CD4-positive, alpha-beta memory T cell (primary cell): ENCODE measurements around the gene MEIOC. TPM values are rescaled to one million over a fixed set of nuclear protein-coding genes. Genes with fewer than 3 reads are reported as not detected.

Experiments
- CTCF ChIA-PET: fragments of 350-600 bp; sonication (Branson Sonifier 250); formaldehyde crosslinking; loops from one replicate; lab custom pipeline; 2021; ENCODE audit warnings: inconsistent platforms; ENCODE audit not compliant: partially characterized antibody; lab: Charles Lee
- POLR2A ChIA-PET: fragments of 350-600 bp; sonication (Branson Sonifier 250); formaldehyde crosslinking; loops from one replicate; lab custom pipeline; 2021; ENCODE audit not compliant: partially characterized antibody; lab: Charles Lee
- DNase-seq, 5 donors: peaks; one replicate each; pipeline versions ENCODE4 v3.0.0 to v3.0.0-alpha.2; 2020 to 2022; ENCODE audit warnings: mixed read lengths in 1 of 5
- H3K27ac ChIP-seq: one replicate; pipeline ENCODE4 v1.7.0; 2013; ENCODE audit warnings: low read depth, low read length
- H3K27me3 ChIP-seq: 2 replicates; pipeline ENCODE4 v1.7.0; 2013; ENCODE audit warnings: mild to moderate bottlenecking, low read length, moderate library complexity; ENCODE audit not compliant: insufficient read depth
- H3K36me3 ChIP-seq: 2 replicates; pipeline ENCODE4 v1.7.0; 2013; ENCODE audit warnings: mild to moderate bottlenecking, low read length, moderate library complexity; ENCODE audit not compliant: insufficient read depth
- H3K4me1 ChIP-seq: 2 replicates; pipeline ENCODE4 v1.7.0; 2013; ENCODE audit warnings: mild to moderate bottlenecking, low read length, moderate library complexity; ENCODE audit not compliant: insufficient read depth
- H3K4me3 ChIP-seq, 2 donors: one replicate each; pipeline ENCODE4 v1.7.0; 2013; ENCODE audit warnings: low read length in 2 of 2, mild to moderate bottlenecking in 1 of 2
- H3K9me3 ChIP-seq, 2 donors: one replicate each; pipeline ENCODE4 v1.7.0; 2013; ENCODE audit warnings: low read length in 2 of 2, control low read depth in 1 of 2; ENCODE audit not compliant: control insufficient read depth in 1 of 2
- H3K27ac Mint-ChIP-seq, 7 donors: one replicate each; pipeline ENCODE4 v1.8.0; 2020 to 2021; ENCODE audit warnings: mixed read lengths in 7 of 7, mild to moderate bottlenecking in 6 of 7, inconsistent platforms in 3 of 7, moderate library complexity in 3 of 7
- H3K27me3 Mint-ChIP-seq, 2 donors: one replicate each; pipeline ENCODE4 v1.8.0; 2020 to 2021; ENCODE audit warnings: mixed read lengths in 2 of 2
- H3K36me3 Mint-ChIP-seq, 2 donors: one replicate each; pipeline ENCODE4 v1.8.0; 2020 to 2021; ENCODE audit warnings: mixed read lengths in 2 of 2, inconsistent platforms in 1 of 2, mild to moderate bottlenecking in 1 of 2
- H3K4me1 Mint-ChIP-seq, 4 donors: one replicate each; pipeline ENCODE4 v1.8.0; 2020 to 2021; ENCODE audit warnings: mixed read lengths in 4 of 4, mild to moderate bottlenecking in 1 of 4
- H3K4me3 Mint-ChIP-seq, 8 donors: one replicate each; pipeline ENCODE4 v1.8.0; 2020 to 2021; ENCODE audit warnings: mixed read lengths in 8 of 8, mild to moderate bottlenecking in 7 of 8, moderate library complexity in 6 of 8, inconsistent platforms in 3 of 8
- H3K9me3 Mint-ChIP-seq, 8 donors: one replicate each; pipeline ENCODE4 v1.8.0; 2020 to 2021; ENCODE audit warnings: mixed read lengths in 8 of 8, mild to moderate bottlenecking in 5 of 8, inconsistent platforms in 3 of 8, moderate library complexity in 1 of 8
- intact Hi-C: fragments of 100-400 bp; cut with micrococcal nuclease; formaldehyde crosslinking; loops from one replicate; pipeline ENCODE4 v1.15.1; 2023
- polyA plus RNA-seq, 2 donors: library from polyadenylated mRNA; unstranded; fragments of 300-500 nt; fragmentation: Illumina TruSeq; gene quantifications; one replicate each; pipeline ENCODE4 v1.2.3, GENCODE V29; 2021
- total RNA-seq, 2 experiments: library from RNA; stranded (reverse); gene quantifications; one replicate each; pipeline ENCODE4 v1.2.3, GENCODE V29; 2021

Gene MEIOC
- total and polyA plus RNA-seq, 4 experiments from 2014 or later, result 0.21 to 0.31 TPM; not detected in 2

DNA sequence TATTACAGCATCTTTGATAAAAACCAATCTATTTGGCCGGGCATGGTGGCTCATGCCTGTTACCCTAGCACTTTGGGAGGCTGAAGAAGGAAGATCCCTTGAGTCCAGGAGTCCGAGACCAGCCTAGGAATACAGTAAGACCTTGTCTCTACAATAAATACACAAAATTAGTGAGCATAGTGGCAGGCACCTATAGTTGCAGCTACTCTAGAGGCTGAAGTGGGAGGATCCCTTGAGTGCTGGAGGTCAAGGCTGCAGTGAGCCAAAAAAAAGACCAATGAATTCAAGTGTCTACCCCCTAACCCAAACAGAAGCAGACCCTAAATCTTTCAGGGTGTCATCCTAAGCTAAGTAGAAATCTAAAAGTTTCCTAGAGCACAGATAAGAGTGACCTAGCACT, 7.3 kb upstream of the MEIOC start:
- Mint-ChIP-seq H3K4me1 (no peaks in the 10 kb centered on the region), H3K27me3 (peaks cover 22 to 34% of the 10 kb centered on the region in 2 donors), H3K9me3 (peaks cover 0 to 2% (median 0%) of the 10 kb centered on the region in 8 donors), H3K27ac (no peak overlapping the region), H3K36me3 (no peaks in the 10 kb centered on the region), H3K4me3 (no peak overlapping the region)
- intact Hi-C loops, result no loop called here
- H3K9me3 ChIP-seq, result no peaks in the 10 kb centered on the region
- no peak overlapping the region for H3K27ac ChIP-seq
- no peaks in the 10 kb centered on the region for H3K27me3 ChIP-seq
- no peaks in the 10 kb centered on the region for H3K36me3 ChIP-seq
- no peaks in the 10 kb centered on the region for H3K4me1 ChIP-seq
- DNase-seq, result no peak
- no peak overlapping the region for H3K4me3 ChIP-seq
- ChIA-PET CTCF (no interaction called here), POLR2A (no interaction called here)

DNA sequence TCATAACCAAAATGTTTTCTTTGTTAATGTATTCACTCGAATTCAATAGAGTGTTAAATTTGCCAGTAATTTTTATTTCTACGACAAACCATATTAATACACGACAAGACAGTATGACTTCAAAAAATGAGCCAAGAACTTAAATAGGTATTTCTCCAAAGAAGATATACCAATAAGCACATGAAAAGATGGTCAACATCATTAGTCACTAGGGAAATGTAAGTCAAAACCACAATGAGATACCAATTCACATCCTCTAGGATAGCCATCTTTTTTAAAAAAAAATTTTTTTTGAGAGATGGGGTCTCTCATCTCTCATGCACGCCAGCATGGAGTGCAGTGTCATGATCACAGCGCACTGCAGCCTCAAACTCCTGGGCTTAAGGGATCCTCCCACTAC, 5.0 kb upstream of the MEIOC start:
- intact Hi-C loops, result no loop called here
- H3K27me3 Mint-ChIP-seq, result peaks cover 29 to 34% of the 10 kb centered on the region in 2 donors
- no peak overlapping the region for H3K27ac ChIP-seq
- H3K27ac Mint-ChIP-seq, result no peak overlapping the region
- no peaks in the 10 kb centered on the region for H3K36me3 Mint-ChIP-seq
- no peak overlapping the region for H3K4me3 Mint-ChIP-seq
- peaks cover 0 to 5% (median 2%) of the 10 kb centered on the region in 4 donors for H3K4me1 Mint-ChIP-seq
- H3K4me3 ChIP-seq, result no peak overlapping the region
- H3K27me3 ChIP-seq, result no peaks in the 10 kb centered on the region
- H3K4me1 ChIP-seq, result no peaks in the 10 kb centered on the region
- POLR2A ChIA-PET, result no interaction called here
- CTCF ChIA-PET, result no interaction called here
- H3K36me3 ChIP-seq, result no peaks in the 10 kb centered on the region
- peaks cover 0 to 2% (median 0%) of the 10 kb centered on the region in 8 donors for H3K9me3 Mint-ChIP-seq
- H3K9me3 ChIP-seq, result no peaks in the 10 kb centered on the region
- no peak for DNase-seq

GRCh38 chr17:44652727-44653126, 3.5 kb upstream of the MEIOC start:
- Histone ChIP-seq H3K9me3 (no peaks in the 10 kb centered on the region), H3K36me3 (no peaks in the 10 kb centered on the region), H3K27me3 (no peaks in the 10 kb centered on the region), H3K4me1 (no peaks in the 10 kb centered on the region), H3K4me3 (no peak overlapping the region), H3K27ac (no peak overlapping the region)
- H3K27ac Mint-ChIP-seq, result no peak overlapping the region
- peaks cover 2 to 12% (median 5%) of the 10 kb centered on the region in 4 donors for H3K4me1 Mint-ChIP-seq
- H3K27me3 Mint-ChIP-seq, result peaks cover 30 to 35% of the 10 kb centered on the region in 2 donors
- peaks cover 0 to 4% (median under 1%) of the 10 kb centered on the region in 8 donors for H3K9me3 Mint-ChIP-seq
- peaks cover 0 to 2% of the 10 kb centered on the region in 2 donors for H3K36me3 Mint-ChIP-seq
- DNase-seq, result no peak
- CTCF ChIA-PET, result no interaction called here
- POLR2A ChIA-PET, result no interaction called here
- intact Hi-C loops, result no loop called here
- H3K4me3 Mint-ChIP-seq, result no peak overlapping the region

- Mint-ChIP-seq H3K27ac (no peak overlapping the region), H3K36me3 (peaks cover 0 to 2% of the 10 kb centered on the region in 2 donors), H3K4me1 (peaks cover 2 to 12% (median 5%) of the 10 kb centered on the region in 4 donors), H3K9me3 (peaks cover 0 to 4% (median under 1%) of the 10 kb centered on the region in 8 donors), H3K27me3 (peaks cover 29 to 31% of the 10 kb centered on the region in 2 donors), H3K4me3 (no peak overlapping the region)
- CTCF ChIA-PET, result no interaction called here
- POLR2A ChIA-PET, result no interaction called here
- H3K27ac ChIP-seq, result no peak overlapping the region
- no peak for DNase-seq
- no peaks in the 10 kb centered on the region for H3K36me3 ChIP-seq
- intact Hi-C loops, result no loop called here
- H3K4me3 ChIP-seq, result no peak overlapping the region
- H3K27me3 ChIP-seq, result no peaks in the 10 kb centered on the region
- no peaks in the 10 kb centered on the region for H3K4me1 ChIP-seq
- no peaks in the 10 kb centered on the region for H3K9me3 ChIP-seq
These were observed 2.9 kb upstream of the MEIOC start for GRCh38 chr17:44653384-44653783.

- no peaks in the 10 kb centered on the region for H3K9me3 ChIP-seq
- H3K36me3 Mint-ChIP-seq, result peaks cover 0 to 2% of the 10 kb centered on the region in 2 donors
- H3K4me3 Mint-ChIP-seq, result no peak overlapping the region
- H3K27ac Mint-ChIP-seq, result peak overlapping the region in 1 of 7 donors; percentile 55
- no peaks in the 10 kb centered on the region for H3K36me3 ChIP-seq
- H3K4me3 ChIP-seq, result no peak overlapping the region
- H3K4me1 ChIP-seq, result no peaks in the 10 kb centered on the region
- peaks cover 0 to 4% (median under 1%) of the 10 kb centered on the region in 8 donors for H3K9me3 Mint-ChIP-seq
- H3K4me1 Mint-ChIP-seq, result peaks cover 2 to 12% (median 5%) of the 10 kb centered on the region in 4 donors
- ChIA-PET CTCF (no interaction called here), POLR2A (no interaction called here)
- intact Hi-C loops, result no loop called here
- no peaks in the 10 kb centered on the region for H3K27me3 ChIP-seq
- H3K27me3 Mint-ChIP-seq, result peaks cover 28% of the 10 kb centered on the region in 2 donors
- DNase-seq, result no peak
- no peak overlapping the region for H3K27ac ChIP-seq
These were observed 2.3 kb upstream of the MEIOC start for GRCh38 chr17:44653954-44654353.

GRCh38 chr17:44661835-44662234, 5.6 kb downstream of the MEIOC start:
- no peak overlapping the region for H3K4me3 ChIP-seq
- peaks cover 0 to 3% (median 0%) of the 10 kb centered on the region in 8 donors for H3K9me3 Mint-ChIP-seq
- DNase-seq, result no peak
- intact Hi-C loops, result no loop called here
- H3K9me3 ChIP-seq, result no peaks in the 10 kb centered on the region
- ChIA-PET POLR2A (no interaction called here), CTCF (no interaction called here)
- H3K27me3 ChIP-seq, result no peaks in the 10 kb centered on the region
- no peak overlapping the region for H3K27ac ChIP-seq
- H3K36me3 Mint-ChIP-seq, result peaks cover 0 to 2% of the 10 kb centered on the region in 2 donors
- H3K4me3 Mint-ChIP-seq, result peak overlapping the region in 1 of 8 donors; percentile 68
- peaks cover 2 to 7% (median 3%) of the 10 kb centered on the region in 4 donors for H3K4me1 Mint-ChIP-seq
- no peaks in the 10 kb centered on the region for H3K4me1 ChIP-seq
- H3K36me3 ChIP-seq, result no peaks in the 10 kb centered on the region
- H3K27ac Mint-ChIP-seq, result no peak overlapping the region
- H3K27me3 Mint-ChIP-seq, result peaks cover 3 to 10% of the 10 kb centered on the region in 2 donors

GRCh38 chr17:44663095-44663494, 6.8 kb downstream of the MEIOC start:
- ChIA-PET CTCF (no interaction called here), POLR2A (no interaction called here)
- Histone ChIP-seq H3K27me3 (no peaks in the 10 kb centered on the region), H3K4me1 (no peaks in the 10 kb centered on the region), H3K4me3 (no peak overlapping the region), H3K27ac (no peak overlapping the region), H3K36me3 (no peaks in the 10 kb centered on the region), H3K9me3 (no peaks in the 10 kb centered on the region)
- Mint-ChIP-seq H3K4me1 (no peaks in the 10 kb centered on the region), H3K27ac (no peak overlapping the region), H3K36me3 (no peaks in the 10 kb centered on the region), H3K9me3 (no peaks in the 10 kb centered on the region), H3K27me3 (peaks cover 2 to 7% of the 10 kb centered on the region in 2 donors), H3K4me3 (no peak overlapping the region)
- no peak for DNase-seq
- intact Hi-C loops, result no loop called here
